ENCODE data around the gene PIN1.
A peak's percentile ranks its signal among the peaks of the same experiment; 100 is the strongest.
"Not testable (repeated sequence)": the region's sequence is repeated elsewhere in the genome, so short reads cannot be mapped to it uniquely, and the experiment has no call there.

Gene PIN1

GRCh38 chr19:9834726-9835506, at the start of gene PIN1:
TSS of gene PIN1 (plus strand) at chr19:9835318. CDS start at chr19:9835345, 27 bp downstream.
- peak; percentile 98 for DNase-seq (ENCODE audit: extremely low read depth in 1 of 2, low read depth in 1 of 2)

- peak; percentile 96 for DNase-seq (ENCODE audit: extremely low read depth in 1 of 2, low read depth in 1 of 2)
These were observed 49.5 kb upstream of the PIN1 start for GRCh38 chr19:9785367-9786331.

- no peak for DNase-seq (ENCODE audit: extremely low read depth in 1 of 2, low read depth in 1 of 2)
These were observed 48.8 kb upstream of the PIN1 start for GRCh38 chr19:9786342-9786741.

GRCh38 chr19:9786819-9787218, 48.3 kb upstream of the PIN1 start:
- no peak for DNase-seq (ENCODE audit: extremely low read depth in 1 of 2, low read depth in 1 of 2)

GRCh38 chr19:9788604-9789003, 46.5 kb upstream of the PIN1 start:
- DNase-seq (ENCODE audit: extremely low read depth in 1 of 2, low read depth in 1 of 2), result not testable (repeated sequence)

- no peak for DNase-seq (ENCODE audit: extremely low read depth in 1 of 2, low read depth in 1 of 2)
These were observed 46.1 kb upstream of the PIN1 start for GRCh38 chr19:9789066-9789465.

- not testable (repeated sequence) for DNase-seq (ENCODE audit: extremely low read depth in 1 of 2, low read depth in 1 of 2)
These were observed 45.5 kb upstream of the PIN1 start for GRCh38 chr19:9789579-9789978.

- not testable (repeated sequence) for DNase-seq (ENCODE audit: extremely low read depth in 1 of 2, low read depth in 1 of 2)
These were observed 44.1 kb upstream of the PIN1 start for GRCh38 chr19:9791073-9791367.

GRCh38 chr19:9791552-9792205, 43.4 kb upstream of the PIN1 start:
- peak; percentile 93 for DNase-seq (ENCODE audit: extremely low read depth in 1 of 2, low read depth in 1 of 2)

GRCh38 chr19:9792206-9793070, 42.7 kb upstream of the PIN1 start:
- DNase-seq (ENCODE audit: extremely low read depth in 1 of 2, low read depth in 1 of 2), result peak; percentile 88 to 92

GRCh38 chr19:9793071-9793591, 42.0 kb upstream of the PIN1 start:
- DNase-seq (ENCODE audit: extremely low read depth in 1 of 2, low read depth in 1 of 2), result peak in 1 of 2 donors; percentile 41

- DNase-seq (ENCODE audit: extremely low read depth in 1 of 2, low read depth in 1 of 2), result peak; percentile 65 to 69
These were observed 38.9 kb upstream of the PIN1 start for GRCh38 chr19:9796113-9796773.

GRCh38 chr19:9797871-9798270, 37.2 kb upstream of the PIN1 start:
- no peak for DNase-seq (ENCODE audit: extremely low read depth in 1 of 2, low read depth in 1 of 2)

- DNase-seq (ENCODE audit: extremely low read depth in 1 of 2, low read depth in 1 of 2), result no peak
These were observed 36.0 kb upstream of the PIN1 start for GRCh38 chr19:9799162-9799561.

GRCh38 chr19:9801976-9802375, 33.1 kb upstream of the PIN1 start:
- no peak for DNase-seq (ENCODE audit: extremely low read depth in 1 of 2, low read depth in 1 of 2)

GRCh38 chr19:9806803-9807202, 28.3 kb upstream of the PIN1 start:
- no peak for DNase-seq (ENCODE audit: extremely low read depth in 1 of 2, low read depth in 1 of 2)

- no peak for DNase-seq (ENCODE audit: extremely low read depth in 1 of 2, low read depth in 1 of 2)
These were observed 26.0 kb upstream of the PIN1 start for GRCh38 chr19:9808855-9809824.

- no peak for DNase-seq (ENCODE audit: extremely low read depth in 1 of 2, low read depth in 1 of 2)
These were observed 24.0 kb upstream of the PIN1 start for GRCh38 chr19:9811139-9811538.

Measured in activated CD8-positive, alpha-beta memory T cell treated with anti-CD3 and anti-CD28 coated beads for 1 hour (primary cell).